ENCODE measurements around the gene TTYH3.

DNA sequence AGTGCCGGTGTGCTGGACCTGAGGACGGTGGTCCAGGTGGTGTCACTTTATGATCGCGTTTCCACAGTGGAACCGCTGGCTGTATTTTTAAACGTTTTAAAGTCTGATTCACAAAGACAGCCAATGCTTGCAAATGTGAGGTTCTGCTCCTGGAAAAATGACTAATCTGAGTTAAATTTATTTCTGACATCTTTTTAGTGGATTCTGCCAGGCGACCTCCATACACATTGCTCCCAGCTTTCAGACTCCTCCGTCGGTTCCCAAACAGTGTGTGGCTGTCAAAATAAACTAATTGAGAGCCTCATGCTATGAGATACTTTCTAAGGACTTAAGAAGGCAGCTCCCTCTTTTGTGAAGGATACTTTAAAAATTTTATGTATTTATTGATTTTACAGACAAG, 12.7 kb upstream of the TTYH3 start:
- TF ChIP-seq PRDM1 (tag by site-specific recombination; IDR thresholded peaks at IDR 0.05) (no peak), ZNF416 (tag by site-specific recombination; IDR thresholded peaks at IDR 0.05) (no peak), ZNF112 (tag by site-specific recombination; IDR thresholded peaks at IDR 0.05) (no peak), TCF7L2 (IDR thresholded peaks at IDR 0.05; ENCODE audit: borderline replicate concordance, low read depth, low read length) (no peak), ZNF707 (tag by site-specific recombination; IDR thresholded peaks at IDR 0.05) (no peak), ZNF138 (tag by site-specific recombination; IDR thresholded peaks at IDR 0.05; ENCODE audit: borderline replicate concordance) (no peak), ZNF23 (tag by site-specific recombination; IDR thresholded peaks at IDR 0.05; ENCODE audit: borderline replicate concordance) (no peak)
- TF ChIP-seq, protein P1, sequence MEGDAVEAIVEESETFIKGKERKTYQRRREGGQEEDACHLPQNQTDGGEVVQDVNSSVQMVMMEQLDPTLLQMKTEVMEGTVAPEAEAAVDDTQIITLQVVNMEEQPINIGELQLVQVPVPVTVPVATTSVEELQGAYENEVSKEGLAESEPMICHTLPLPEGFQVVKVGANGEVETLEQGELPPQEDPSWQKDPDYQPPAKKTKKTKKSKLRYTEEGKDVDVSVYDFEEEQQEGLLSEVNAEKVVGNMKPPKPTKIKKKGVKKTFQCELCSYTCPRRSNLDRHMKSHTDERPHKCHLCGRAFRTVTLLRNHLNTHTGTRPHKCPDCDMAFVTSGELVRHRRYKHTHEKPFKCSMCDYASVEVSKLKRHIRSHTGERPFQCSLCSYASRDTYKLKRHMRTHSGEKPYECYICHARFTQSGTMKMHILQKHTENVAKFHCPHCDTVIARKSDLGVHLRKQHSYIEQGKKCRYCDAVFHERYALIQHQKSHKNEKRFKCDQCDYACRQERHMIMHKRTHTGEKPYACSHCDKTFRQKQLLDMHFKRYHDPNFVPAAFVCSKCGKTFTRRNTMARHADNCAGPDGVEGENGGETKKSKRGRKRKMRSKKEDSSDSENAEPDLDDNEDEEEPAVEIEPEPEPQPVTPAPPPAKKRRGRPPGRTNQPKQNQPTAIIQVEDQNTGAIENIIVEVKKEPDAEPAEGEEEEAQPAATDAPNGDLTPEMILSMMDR (tag by site-specific recombination; IDR thresholded peaks at IDR 0.05), result no peak
- TF ChIP-seq, protein P2, sequence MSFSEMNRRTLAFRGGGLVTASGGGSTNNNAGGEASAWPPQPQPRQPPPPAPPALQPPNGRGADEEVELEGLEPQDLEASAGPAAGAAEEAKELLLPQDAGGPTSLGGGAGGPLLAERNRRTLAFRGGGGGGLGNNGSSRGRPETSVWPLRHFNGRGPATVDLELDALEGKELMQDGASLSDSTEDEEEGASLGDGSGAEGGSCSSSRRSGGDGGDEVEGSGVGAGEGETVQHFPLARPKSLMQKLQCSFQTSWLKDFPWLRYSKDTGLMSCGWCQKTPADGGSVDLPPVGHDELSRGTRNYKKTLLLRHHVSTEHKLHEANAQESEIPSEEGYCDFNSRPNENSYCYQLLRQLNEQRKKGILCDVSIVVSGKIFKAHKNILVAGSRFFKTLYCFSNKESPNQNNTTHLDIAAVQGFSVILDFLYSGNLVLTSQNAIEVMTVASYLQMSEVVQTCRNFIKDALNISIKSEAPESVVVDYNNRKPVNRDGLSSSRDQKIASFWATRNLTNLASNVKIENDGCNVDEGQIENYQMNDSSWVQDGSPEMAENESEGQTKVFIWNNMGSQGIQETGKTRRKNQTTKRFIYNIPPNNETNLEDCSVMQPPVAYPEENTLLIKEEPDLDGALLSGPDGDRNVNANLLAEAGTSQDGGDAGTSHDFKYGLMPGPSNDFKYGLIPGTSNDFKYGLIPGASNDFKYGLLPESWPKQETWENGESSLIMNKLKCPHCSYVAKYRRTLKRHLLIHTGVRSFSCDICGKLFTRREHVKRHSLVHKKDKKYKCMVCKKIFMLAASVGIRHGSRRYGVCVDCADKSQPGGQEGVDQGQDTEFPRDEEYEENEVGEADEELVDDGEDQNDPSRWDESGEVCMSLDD (tag by site-specific recombination; IDR thresholded peaks at IDR 0.05), result no peak
- TF ChIP-seq, protein P3, sequence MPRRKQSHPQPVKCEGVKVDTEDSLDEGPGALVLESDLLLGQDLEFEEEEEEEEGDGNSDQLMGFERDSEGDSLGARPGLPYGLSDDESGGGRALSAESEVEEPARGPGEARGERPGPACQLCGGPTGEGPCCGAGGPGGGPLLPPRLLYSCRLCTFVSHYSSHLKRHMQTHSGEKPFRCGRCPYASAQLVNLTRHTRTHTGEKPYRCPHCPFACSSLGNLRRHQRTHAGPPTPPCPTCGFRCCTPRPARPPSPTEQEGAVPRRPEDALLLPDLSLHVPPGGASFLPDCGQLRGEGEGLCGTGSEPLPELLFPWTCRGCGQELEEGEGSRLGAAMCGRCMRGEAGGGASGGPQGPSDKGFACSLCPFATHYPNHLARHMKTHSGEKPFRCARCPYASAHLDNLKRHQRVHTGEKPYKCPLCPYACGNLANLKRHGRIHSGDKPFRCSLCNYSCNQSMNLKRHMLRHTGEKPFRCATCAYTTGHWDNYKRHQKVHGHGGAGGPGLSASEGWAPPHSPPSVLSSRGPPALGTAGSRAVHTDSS (tag by site-specific recombination; IDR thresholded peaks at IDR 0.05), result no peak

Measured in HEK293 (cell line).